Small intestine (tissue), 7 donors: ENCODE results near the gene IDUA. TPM values are rescaled to one million over a fixed set of nuclear protein-coding genes. Genes with fewer than 3 reads are reported as not detected.

ENCODE experiments used
- DNase-seq, 2 donors: peaks; one replicate each; pipeline versions ENCODE4 v3.0.0 to v3.0.0-alpha.2; 2013
- FAIRE-seq: peaks from 2 replicates; lab custom pipeline; 2012; peaks lifted over from hg19 to GRCh38; lab: Jason Lieb, UNC
- H3K27ac ChIP-seq, 3 donors: one replicate each; pipeline ENCODE4 v1.5.1; 2013; ENCODE audit warnings: low read length in 2 of 3, mild to moderate bottlenecking in 2 of 3, control low read depth in 1 of 3, inconsistent platforms in 1 of 3, low read depth in 1 of 3, moderate library complexity in 1 of 3
- H3K27me3 ChIP-seq, 3 donors: one replicate each; pipeline ENCODE4 v1.6.1; 2013; ENCODE audit warnings: low read length in 3 of 3, inconsistent platforms in 1 of 3; ENCODE audit not compliant: control insufficient read depth in 3 of 3, insufficient read depth in 3 of 3
- H3K36me3 ChIP-seq, 3 donors: one replicate each; pipeline ENCODE4 v1.6.1; 2013; ENCODE audit warnings: low read length in 3 of 3, inconsistent platforms in 1 of 3, low read depth in 1 of 3, mild to moderate bottlenecking in 1 of 3, moderate library complexity in 1 of 3; ENCODE audit not compliant: control insufficient read depth in 3 of 3, insufficient read depth in 2 of 3
- H3K4me1 ChIP-seq, 3 donors: one replicate each; pipeline ENCODE4 v1.6.1; 2013; ENCODE audit warnings: low read length in 2 of 3, inconsistent platforms in 1 of 3, low read depth in 1 of 3, mild to moderate bottlenecking in 1 of 3, moderate library complexity in 1 of 3; ENCODE audit not compliant: control insufficient read depth in 3 of 3, insufficient read depth in 2 of 3
- H3K4me3 ChIP-seq, 3 donors: one replicate each; pipeline ENCODE4 v1.5.1; 2013; ENCODE audit warnings: low read length in 3 of 3, control low read depth in 1 of 3, inconsistent platforms in 1 of 3, low read depth in 1 of 3, mild to moderate bottlenecking in 1 of 3, moderate library complexity in 1 of 3
- H3K9me3 ChIP-seq, 2 donors: one replicate each; pipeline ENCODE4 v1.6.1; 2013; ENCODE audit warnings: low read depth in 1 of 2, low read length in 1 of 2; ENCODE audit not compliant: control insufficient read depth in 2 of 2, insufficient read depth in 1 of 2
- WGBS, 3 donors: extraction: QIAGEN DNeasy Blood & Tissue Kit; methylation state at CpG; one replicate each; pipeline ENCODE4 v1.1.7; 2013; 5-methylcytosine and 5-hydroxymethylcytosine counted together
- polyA plus RNA-seq, 4 donors: library from polyadenylated mRNA; stranded (reverse) in 3 of 4; unstranded in 1 of 4; fragments of 200-250 nt in 3 of 4; fragments of 120-200 nt in 1 of 4; gene quantifications; one replicate each; pipeline versions ENCODE4 v1.2.1 to v1.2.3, GENCODE V29; 2013
- donor health status: healthy with polysubstance abuse.
- donor health status: control.
- donor health status: control.
- donor health status: Bipolar disorder and iron deficiency.
- donor health status: healthy.

Gene IDUA
- polyA plus RNA-seq, 4 donors: 10.8 to 20.9 (median 13.1) TPM

GRCh38 chr4:1047106-1047975, 60.5 kb downstream of the IDUA start:
- H3K4me3 ChIP-seq: peak overlapping the region in 1 of 3 donors; percentile 8
- H3K36me3 ChIP-seq: no peaks in the 10 kb centered on the region
- WGBS, 3 donors: 20 to 50% (median 49%) methylated on average over 39 to 41 of the region's 41 CpGs
- peaks cover 0 to 5% (median 3%) of the 10 kb centered on the region in 3 donors for H3K4me1 ChIP-seq
- DNase-seq: peak in 1 of 2 donors; percentile 62
- FAIRE-seq: no peak
- no peak overlapping the region for H3K27ac ChIP-seq
- peaks cover 0 to 2% of the 10 kb centered on the region in 2 donors for H3K9me3 ChIP-seq
- peaks cover 3 to 67% (median 3%) of the 10 kb centered on the region in 3 donors for H3K27me3 ChIP-seq

DNA sequence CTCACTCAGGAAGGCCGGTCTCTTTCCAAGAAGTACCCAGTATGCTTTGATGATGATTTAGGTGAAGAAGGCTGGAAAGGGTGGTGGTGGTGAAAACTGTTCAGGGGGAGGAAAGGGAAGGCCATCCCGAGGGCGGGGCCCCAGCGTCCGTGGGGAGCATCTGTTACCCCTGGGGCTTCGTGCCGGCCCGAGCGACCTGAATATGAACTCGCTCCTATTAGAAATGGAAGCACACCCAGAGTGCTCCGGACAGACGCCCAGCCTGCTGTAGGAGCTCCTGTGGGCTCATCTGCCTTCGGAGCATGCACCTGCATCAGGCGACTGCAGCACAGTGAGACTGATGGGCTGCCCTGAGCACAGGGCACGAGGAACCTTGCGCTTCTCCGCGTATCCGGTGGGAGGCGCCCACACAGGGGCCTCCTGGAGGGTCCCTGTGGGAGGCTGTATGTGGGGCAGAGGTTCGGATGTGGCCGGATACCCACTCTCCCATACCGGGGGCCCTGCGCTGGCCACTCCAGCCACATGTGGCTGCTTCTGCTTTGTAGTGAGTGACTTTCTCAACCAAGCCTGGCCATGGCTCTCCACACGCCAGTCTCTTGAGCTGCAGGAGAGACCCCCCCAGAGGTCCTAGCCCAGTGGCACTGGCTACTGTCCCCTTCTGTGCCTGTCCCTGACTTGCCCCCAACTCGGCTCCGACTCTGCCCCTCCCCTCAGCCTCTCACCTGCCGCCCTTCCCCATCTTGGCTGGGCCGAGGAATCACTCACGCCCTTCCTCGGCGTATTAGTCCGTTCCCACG, 61.3 kb downstream of the IDUA start:
- H3K9me3 ChIP-seq: peaks cover 0 to 2% of the 10 kb centered on the region in 2 donors
- no peak for FAIRE-seq
- peak overlapping the region in 1 of 3 donors; percentile 8 for H3K4me3 ChIP-seq
- no peaks in the 10 kb centered on the region for H3K36me3 ChIP-seq
- 67 to 84% (median 76%) methylated on average over 32 to 34 of the region's 34 CpGs for WGBS, 3 donors
- H3K27ac ChIP-seq: no peak overlapping the region
- H3K4me1 ChIP-seq: peaks cover 0 to 5% (median 3%) of the 10 kb centered on the region in 3 donors
- H3K27me3 ChIP-seq: peaks cover 3 to 75% (median 8%) of the 10 kb centered on the region in 3 donors
- no peak for DNase-seq

GRCh38 chr4:1048773-1049590, 62.1 kb downstream of the IDUA start:
- peaks cover 0 to 2% of the 10 kb centered on the region in 2 donors for H3K9me3 ChIP-seq
- H3K4me3 ChIP-seq: no peak overlapping the region
- FAIRE-seq: no peak
- peaks cover 0 to 5% (median 3%) of the 10 kb centered on the region in 3 donors for H3K4me1 ChIP-seq
- DNase-seq: no peak
- H3K27me3 ChIP-seq: peaks cover 3 to 71% (median 8%) of the 10 kb centered on the region in 3 donors
- H3K27ac ChIP-seq: no peak overlapping the region
- WGBS, 3 donors: 78 to 89% (median 86%) methylated on average over 16 of the region's 16 CpGs
- H3K36me3 ChIP-seq: no peaks in the 10 kb centered on the region

GRCh38 chr4:1049591-1049905, 62.7 kb downstream of the IDUA start:
- H3K27ac ChIP-seq: no peak overlapping the region
- WGBS, 3 donors: 85 to 88% (median 85%) methylated on average over 20 to 21 of the region's 21 CpGs
- H3K4me1 ChIP-seq: peaks cover 0 to 5% (median 3%) of the 10 kb centered on the region in 3 donors
- FAIRE-seq: no peak
- peaks cover 0 to 2% of the 10 kb centered on the region in 2 donors for H3K9me3 ChIP-seq
- no peak for DNase-seq
- H3K27me3 ChIP-seq: peaks cover 3 to 65% (median 8%) of the 10 kb centered on the region in 3 donors
- H3K36me3 ChIP-seq: no peaks in the 10 kb centered on the region
- no peak overlapping the region for H3K4me3 ChIP-seq

GRCh38 chr4:1050486-1051213, 63.8 kb downstream of the IDUA start:
- 55 to 68% (median 59%) methylated on average over 40 of the region's 40 CpGs for WGBS, 3 donors
- H3K36me3 ChIP-seq: no peaks in the 10 kb centered on the region
- DNase-seq (peak; percentile 34 to 47), FAIRE-seq (no peak)
- H3K27ac ChIP-seq: no peak overlapping the region
- peaks cover 0 to 5% (median 3%) of the 10 kb centered on the region in 3 donors for H3K4me1 ChIP-seq
- H3K27me3 ChIP-seq: peaks cover 0 to 59% (median 6%) of the 10 kb centered on the region in 3 donors
- no peak overlapping the region for H3K4me3 ChIP-seq
- H3K9me3 ChIP-seq: peaks cover 0 to 2% of the 10 kb centered on the region in 2 donors

DNA sequence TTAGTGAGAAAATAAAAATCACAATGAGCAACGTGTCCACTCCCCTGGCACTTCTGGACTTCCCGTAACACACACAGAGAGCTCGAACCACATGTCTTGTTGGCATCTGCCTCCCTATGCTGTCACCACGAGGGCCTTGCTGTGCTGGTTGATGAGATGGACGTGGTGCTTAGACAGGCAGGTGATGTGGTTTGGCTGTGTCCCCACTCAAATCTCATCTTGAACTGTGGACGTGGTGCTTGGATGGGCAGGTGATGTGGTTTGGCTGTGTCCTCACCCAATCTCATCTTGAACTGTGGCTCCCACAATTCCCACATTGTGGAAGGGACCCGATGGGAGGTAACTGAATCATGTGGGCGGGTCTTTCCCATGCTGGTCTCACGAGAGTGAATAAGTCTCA, 64.6 kb downstream of the IDUA start:
- 62 to 81% (median 68%) methylated on average over 9 of the region's 9 CpGs for WGBS, 3 donors
- DNase-seq (no peak), FAIRE-seq (no peak)
- Histone ChIP-seq H3K4me1 (peaks cover 0 to 5% (median 3%) of the 10 kb centered on the region in 3 donors), H3K36me3 (no peaks in the 10 kb centered on the region), H3K9me3 (peaks cover 0 to 2% of the 10 kb centered on the region in 2 donors), H3K27me3 (peaks cover 0 to 66% (median 6%) of the 10 kb centered on the region in 3 donors), H3K27ac (no peak overlapping the region), H3K4me3 (no peak overlapping the region)

GRCh38 chr4:1052231-1052671, 65.4 kb downstream of the IDUA start:
- FAIRE-seq: no peak
- no peak overlapping the region for H3K27ac ChIP-seq
- H3K9me3 ChIP-seq: peaks cover 0 to 2% of the 10 kb centered on the region in 2 donors
- WGBS, 3 donors: 54 to 72% (median 72%) methylated on average over 12 to 15 of the region's 15 CpGs
- peaks cover 0 to 5% (median 0%) of the 10 kb centered on the region in 3 donors for H3K4me1 ChIP-seq
- no peaks in the 10 kb centered on the region for H3K36me3 ChIP-seq
- peaks cover 0 to 68% (median 8%) of the 10 kb centered on the region in 3 donors for H3K27me3 ChIP-seq
- no peak overlapping the region for H3K4me3 ChIP-seq
- DNase-seq: no peak
